GM15510 (cell line): ENCODE results near the gene SOX13.

Experiments used
- POLR2A ChIP-seq: IDR thresholded peaks from 3 replicates; pipeline ENCODE4 v1.6.1; 2011; ENCODE audit warnings: borderline replicate concordance; ENCODE audit not compliant: insufficient read length; ENCODE audit errors: extremely low read depth

Gene SOX13

DNA sequence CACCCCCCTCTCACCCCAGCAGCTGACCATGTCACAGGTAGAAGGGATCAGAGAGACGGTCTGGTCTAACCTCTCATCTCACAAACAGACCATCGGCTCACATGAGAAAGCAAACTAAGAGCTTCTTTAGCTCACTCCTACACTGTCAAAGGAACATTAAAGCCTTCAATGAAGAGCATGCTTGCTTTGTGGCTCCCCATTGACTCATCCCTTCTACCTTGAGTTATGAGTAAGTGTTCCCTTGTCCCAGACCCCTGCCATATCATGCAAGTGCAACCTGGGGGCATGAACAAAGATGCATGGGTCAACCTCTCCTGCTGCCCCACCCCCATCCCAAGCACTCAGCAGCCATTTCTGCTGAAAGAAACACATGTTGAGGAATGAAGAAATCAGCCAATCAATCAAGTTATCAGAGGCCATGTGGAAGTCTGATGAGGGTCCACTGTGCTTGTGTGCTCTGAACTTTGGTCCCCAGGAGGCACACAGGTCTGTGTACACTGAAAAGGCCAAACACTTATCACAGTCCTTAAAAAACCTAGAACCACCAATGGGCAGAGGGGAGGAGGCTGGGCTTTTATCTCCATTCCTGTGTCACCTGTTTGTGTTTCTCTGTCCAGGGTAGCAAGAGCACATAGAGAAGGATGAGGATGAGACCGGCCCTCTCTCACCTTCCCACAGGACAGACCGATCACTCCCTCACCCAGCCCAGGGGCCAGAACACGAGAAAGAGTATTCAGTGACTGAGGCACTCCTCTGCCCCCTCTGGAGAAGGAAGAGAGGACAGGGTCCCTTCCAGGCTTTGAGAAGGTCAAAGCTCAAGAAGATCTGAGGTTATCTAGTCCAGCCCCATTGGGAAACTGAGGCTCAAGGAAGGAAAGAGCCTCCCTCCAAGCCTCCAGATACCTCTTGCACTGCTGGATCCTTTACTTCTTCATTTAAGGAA, 69.4 kb downstream of the SOX13 start:
- no peak for TF ChIP-seq POLR2A

DNA sequence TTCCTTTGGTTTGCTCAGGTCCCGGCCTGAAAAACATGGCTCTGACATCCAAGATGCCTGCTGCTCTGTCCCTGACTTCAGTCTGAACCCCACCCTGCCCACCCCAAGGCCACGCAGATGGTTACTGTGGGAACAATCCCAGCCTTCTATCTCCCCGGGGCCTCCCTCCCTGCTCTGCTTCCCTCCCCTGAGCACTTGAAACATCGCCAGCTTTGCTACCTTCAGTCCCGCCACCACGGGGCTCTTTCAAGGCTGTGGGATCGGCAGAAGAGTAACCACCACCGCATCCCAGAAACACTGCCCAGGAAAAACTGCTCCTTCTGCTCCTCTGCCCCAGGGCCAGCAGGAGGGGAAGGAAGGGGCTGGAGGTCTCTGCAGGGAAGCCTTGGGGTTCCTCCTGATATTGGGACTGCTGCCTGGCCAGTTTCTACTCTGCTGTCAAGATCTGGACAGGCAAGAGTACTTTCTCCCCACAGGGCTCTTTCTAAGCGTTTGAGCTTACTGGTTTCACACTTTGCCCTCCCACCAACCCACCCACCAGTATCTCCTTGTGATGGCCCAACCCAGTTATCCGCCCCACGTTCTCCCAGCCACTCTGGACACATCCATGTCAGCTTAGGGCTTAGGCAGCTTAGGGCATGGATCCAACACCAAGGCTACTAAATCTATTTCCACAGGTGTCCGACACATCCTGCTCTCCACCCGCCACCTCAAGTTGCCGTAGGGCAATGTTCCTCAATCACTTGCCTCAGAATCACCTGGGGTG, 70.5 kb downstream of the SOX13 start:
- no peak for TF ChIP-seq POLR2A

DNA sequence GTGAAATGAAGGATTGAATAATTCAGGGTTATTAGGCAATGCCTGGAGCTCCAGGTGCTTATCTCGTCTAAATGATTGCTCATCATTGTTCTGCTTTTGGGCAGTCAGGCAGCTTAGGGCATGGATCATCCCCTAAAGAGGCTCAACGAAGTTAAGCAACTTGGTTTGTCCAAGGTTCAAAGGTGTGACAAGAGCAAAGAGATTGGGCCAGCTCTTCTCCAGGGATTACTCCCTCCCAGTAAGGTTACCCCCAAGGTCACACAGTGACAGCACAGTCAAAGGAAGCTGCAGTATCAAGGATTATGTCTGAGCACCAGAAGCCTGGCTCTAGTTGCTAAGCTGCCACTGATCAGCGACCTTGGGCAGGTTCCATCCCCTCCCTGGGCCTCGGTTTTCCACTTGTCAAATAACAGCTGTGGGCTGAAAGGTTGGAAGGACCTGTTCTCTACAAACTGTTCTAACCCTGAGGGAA, 72.2 kb downstream of the SOX13 start:
- TF ChIP-seq POLR2A: no peak

DNA sequence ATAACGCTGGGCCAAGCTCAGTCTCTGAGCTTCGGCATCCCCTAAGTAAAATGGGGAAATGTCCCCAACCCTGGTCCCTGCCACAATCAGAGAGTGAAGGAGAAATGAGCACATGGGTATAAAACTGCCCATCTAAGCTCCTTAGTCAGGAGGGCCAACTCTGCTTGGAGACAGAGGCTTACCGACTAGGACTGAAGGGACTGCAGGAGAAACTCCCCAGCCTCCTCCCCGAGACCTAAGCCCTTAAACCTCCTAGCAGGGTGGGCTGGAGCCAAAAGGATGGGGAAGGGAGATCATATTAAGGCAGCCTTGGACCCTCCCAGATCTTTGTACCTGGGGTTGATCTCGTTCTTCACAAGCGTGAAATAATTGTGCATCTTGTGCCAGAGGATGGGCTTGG, 73.4 kb downstream of the SOX13 start:
- no peak for TF ChIP-seq POLR2A

DNA sequence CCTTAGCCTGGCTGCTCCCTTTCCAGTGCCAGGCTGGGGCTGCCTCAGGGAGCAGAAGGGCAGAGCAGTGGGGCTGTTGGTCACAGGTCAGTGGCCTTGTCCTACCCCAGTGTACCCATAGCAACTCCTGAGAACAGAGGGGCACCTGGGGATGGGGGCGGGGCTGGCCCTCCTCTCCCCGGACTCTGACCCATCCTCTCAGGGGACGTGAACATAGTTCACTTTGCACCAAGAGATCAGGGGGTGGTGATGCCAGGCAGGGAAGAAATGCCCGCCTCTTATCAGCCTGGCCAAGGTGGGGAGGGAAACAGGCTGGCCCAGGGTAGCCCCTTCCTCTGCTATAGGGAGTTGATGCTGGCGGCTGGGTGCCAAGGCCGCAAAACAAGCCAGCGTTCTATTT, 74.0 kb downstream of the SOX13 start:
- no peak for TF ChIP-seq POLR2A

DNA sequence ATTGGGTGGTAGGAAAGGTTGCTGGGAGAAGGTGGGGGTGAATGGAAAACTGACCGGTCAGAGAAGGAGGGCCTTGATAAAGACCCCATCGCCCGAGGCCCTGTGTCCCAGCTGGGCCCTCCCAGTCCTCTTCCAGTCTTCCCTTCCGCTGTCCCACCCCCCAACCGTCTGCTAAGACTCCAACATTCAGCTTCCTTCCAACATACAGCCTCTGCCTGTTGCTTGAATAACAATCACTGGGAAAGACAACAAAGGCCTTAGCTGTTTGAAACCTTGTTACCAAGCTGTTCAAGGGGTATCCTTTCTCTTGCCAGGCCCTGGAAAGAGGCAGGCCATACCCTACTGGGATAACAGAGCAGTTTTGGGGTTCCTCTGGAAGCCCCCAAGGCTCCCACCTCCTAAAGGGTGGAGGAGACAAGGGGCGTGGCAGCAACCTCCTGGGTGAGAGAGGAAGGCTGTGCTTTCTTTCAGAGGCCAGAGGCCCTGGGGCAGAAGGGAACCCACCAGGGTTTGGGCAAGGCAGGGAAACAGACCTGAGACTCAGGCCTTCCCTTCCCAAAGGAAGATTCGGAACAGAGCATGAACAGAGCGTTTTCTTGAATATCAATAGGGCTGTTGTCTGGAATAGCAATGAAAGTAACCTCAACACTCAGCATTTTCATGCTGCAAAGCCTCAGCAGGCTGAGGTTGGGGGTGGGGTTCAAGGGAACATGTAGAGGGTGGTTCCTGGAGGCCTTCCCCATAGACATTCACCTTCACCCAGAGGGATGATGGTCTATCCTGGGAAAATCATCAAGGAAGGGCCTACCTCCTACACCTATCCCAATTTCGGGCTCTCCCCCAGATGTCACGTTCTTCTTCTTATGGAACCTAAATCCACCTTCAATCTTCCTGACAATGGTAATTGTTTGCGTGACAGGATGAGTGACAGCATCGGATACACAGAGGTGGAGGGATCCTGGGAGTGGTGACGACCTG, 74.8 kb downstream of the SOX13 start:
- no peak for TF ChIP-seq POLR2A

DNA sequence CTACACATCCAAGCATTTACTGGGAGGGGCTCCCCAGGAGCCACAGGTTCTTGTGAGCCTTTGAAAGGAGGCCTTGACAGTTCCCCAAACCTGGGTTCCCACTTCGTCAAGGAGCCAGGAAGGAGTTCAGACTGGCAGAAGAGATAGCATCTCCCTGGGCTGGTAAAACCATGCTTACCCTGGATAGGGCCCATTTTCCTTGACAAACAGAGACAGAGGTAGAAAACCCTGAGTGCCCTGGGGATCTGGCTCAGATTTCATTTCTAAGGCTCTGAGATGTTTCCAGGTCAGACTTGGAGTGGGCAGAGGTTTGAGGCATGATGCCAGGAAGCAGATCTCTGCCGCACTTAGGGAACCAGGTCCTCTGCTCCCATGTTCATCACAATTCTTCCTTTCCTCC, 76.2 kb downstream of the SOX13 start:
- TF ChIP-seq POLR2A: no peak

DNA sequence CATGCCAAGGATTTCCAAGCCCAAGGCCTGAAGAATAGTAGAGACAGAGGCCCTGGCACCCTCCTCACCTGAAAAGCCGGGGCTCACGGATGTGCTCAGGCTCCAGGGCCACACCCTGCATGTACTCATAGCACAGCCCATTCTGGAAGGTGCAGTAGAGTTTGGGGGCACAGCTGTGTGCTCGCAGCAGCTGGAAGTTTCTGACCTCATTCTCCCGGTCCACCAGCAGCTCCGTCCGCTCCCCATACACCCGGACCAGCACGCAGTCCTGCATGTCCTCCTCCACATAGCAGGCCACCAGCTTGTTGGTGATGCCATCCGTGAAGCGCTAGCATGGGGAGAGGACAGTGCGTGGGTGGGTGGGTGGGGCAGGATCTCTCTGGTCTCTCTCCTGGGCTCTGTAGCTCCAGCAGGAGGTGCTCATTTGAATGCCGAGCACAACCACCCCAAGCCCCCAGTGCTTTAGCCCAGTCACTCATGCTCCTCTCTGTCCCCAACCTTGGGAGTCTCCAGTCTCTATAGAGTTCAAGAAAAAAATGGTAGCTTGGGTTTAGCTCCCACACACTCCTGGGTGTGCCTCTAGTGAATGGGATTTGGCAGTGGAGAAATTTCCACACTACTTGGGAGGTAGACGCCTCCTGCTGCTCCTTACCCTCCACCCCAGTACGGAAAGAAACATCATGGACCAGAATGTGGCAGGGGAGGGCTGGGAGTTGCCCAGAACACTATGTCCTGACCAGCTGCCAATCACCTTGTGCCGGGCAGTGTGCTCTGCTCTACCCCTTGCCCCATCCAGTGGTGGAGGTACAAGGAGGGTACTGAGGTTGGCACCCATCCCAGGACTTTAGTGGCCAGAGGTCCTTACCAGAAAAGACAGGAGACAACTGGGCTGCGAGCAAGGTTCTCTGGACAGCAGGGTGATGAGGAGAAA, 77.0 kb downstream of the SOX13 start:
- no peak for TF ChIP-seq POLR2A

DNA sequence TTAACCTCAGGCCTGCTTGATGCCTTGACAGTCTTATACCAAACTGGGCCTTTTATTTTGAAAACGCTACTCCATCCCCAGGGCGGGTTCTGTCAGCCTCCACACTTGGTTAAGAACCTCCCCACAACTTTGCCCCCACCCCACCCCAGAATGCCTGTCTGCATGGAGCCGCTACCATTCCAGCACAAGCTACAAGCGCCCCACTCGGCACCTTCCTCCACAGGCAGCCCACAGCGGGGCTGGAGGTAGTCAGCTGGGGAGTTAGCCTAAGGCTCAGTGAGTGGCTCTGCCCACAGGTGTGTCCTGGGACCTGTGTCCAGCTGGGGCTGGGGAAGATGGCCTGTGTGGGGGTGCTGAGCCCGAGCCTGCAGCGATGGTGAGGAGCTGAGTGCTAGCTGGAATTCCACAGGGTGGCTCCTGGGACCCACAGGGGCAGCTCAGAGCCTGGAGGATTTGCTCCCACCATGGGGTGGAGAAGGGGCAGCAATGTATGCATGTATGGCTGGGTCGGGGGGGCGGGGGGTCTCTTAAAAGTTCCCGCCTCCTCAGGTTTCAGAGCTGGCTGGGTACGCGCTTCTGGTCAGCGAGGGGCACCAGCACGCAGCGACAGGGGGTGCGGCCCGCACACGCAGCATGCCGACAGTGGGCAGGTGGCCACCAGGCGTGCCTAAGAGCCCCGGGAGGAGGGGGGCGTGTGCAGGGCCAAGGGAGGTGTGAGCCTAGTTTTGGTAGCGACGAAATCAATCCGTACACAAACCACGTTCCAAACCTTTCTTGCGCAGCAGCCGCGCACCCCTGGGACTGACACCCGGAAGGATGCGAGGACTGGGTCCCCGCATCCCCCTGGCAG, 78.0 kb downstream of the SOX13 start:
- TF ChIP-seq POLR2A: no peak

DNA sequence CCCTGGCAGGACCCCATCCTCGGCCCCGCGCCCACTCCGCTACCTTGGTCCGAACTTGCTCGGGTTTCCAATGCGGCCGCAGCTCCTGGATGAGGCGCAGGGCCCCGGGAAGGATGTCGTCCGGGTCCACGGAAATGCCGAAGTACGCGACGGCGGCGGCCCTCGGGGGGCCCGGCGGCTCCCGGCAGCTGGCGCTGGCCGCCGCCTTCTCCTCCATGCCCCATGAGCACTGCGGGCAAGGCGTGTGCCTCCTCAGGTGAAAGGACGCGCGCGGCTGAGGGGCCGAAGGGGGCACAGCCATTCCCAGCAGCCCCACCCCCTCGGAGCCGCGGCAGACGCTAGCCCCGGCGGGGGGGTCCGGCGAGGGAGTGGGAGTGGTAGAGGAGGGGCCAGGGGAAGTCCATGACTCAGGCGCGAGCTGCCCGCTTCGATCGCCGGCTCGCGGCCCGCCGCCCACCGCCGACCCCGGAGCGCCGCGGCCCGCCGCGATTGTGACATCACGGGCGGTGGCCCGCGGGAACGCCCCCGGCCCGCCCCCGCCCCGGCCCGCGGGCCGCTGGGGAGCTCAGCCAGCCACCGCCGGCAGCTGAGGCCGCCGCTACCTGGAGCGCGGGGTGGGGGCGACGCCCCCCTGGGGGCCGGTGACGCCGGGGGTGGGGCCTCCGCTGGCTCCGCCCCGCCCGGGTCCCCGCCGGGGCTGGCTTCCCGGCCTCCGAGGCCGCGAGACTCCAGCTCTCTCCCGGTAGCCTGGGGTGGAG, 78.8 kb downstream of the SOX13 start, which contains the start of gene ETNK2:
Gene ETNK2 (minus strand): TSS at position 493 of the 758 bp plus-strand sequence. CDS start 192 bp downstream, at position 301.
- no peak for TF ChIP-seq POLR2A

DNA sequence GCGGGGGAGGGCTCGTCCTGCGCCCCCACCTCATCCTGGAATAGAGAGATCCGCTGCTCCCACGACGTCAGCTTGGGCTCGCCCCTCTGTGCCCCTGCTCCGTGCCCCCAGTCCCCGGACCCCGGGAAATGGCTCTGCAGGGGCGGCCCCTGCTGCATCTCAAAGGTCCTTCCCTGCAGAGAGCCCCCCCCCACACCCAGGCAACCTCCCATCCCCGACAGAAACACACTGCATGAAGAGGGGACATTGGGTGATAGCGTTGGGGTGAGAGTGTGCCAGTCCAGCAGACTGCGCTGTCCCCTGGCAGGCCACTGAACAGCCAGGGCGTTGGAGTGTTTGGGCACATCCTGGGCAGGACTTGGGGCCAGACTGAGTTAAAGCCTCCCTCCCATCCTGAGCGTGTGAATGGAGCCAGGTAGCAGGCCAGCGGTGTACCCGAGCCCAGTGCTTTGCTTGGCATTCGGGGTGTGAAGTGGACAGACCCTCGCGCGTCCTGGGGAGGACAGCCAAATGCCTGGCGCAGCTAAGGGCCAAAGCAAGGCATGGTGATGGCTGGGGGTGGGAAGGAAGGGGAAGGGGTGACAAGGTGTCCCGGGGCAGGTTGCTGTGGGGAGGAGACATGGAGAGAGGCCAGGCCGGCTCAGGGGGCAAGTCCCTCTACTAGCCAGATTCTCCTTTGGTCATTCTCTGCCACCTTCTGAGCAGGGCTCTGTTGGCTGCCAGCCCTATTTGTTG, 79.6 kb downstream of the SOX13 start:
- no peak for TF ChIP-seq POLR2A
